Measurements from ENCODE around the gene PLD2.
"Not testable (repeated sequence)": the region's sequence is repeated elsewhere in the genome, so short reads cannot be mapped to it uniquely, and the experiment has no call there.

The PLD2 gene

GRCh38 chr17:4789951-4790704 lies 16.8 kb upstream of the PLD2 start:
- peak; percentile 86 to 91 for DNase-seq

- DNase-seq: no peak
These were observed 16.3 kb upstream of the PLD2 start for GRCh38 chr17:4790705-4791088.

GRCh38 chr17:4795168-4795567 lies 11.8 kb upstream of the PLD2 start:
- DNase-seq: no peak

- peak; percentile 62 to 64 for DNase-seq
These were observed 10.4 kb upstream of the PLD2 start for GRCh38 chr17:4796552-4796920.

GRCh38 chr17:4800462-4801196 lies 6.3 kb upstream of the PLD2 start:
- DNase-seq: peak in 1 of 2 experiments; percentile 21

GRCh38 chr17:4802228-4802627 lies 4.7 kb upstream of the PLD2 start, which contains the start of gene C17orf114:
C17orf114 (minus strand) TSS chr17:4802328.
- no peak for DNase-seq

GRCh38 chr17:4806456-4806776 lies 536 bp upstream of the PLD2 start:
- DNase-seq: no peak

GRCh38 chr17:4807605-4808377 lies 839 bp downstream of the PLD2 start:
- DNase-seq: no peak

GRCh38 chr17:4808378-4808767 lies 1.4 kb downstream of the PLD2 start:
- DNase-seq: no peak

GRCh38 chr17:4810696-4811290 lies 3.8 kb downstream of the PLD2 start:
- no peak for DNase-seq

GRCh38 chr17:4811471-4811870 lies 4.5 kb downstream of the PLD2 start:
- no peak for DNase-seq

- DNase-seq: no peak
These were observed 5.7 kb downstream of the PLD2 start for GRCh38 chr17:4812690-4813089.

- no peak for DNase-seq
These were observed 8.2 kb downstream of the PLD2 start for GRCh38 chr17:4815043-4815675.

- DNase-seq: no peak
These were observed 9.9 kb downstream of the PLD2 start for GRCh38 chr17:4816826-4817225.

GRCh38 chr17:4818276-4818675 lies 11.3 kb downstream of the PLD2 start:
- DNase-seq: no peak

- DNase-seq: no peak
These were observed 15.9 kb downstream of the PLD2 start for GRCh38 chr17:4822835-4823234.

- no peak for DNase-seq
These were observed 16.6 kb downstream of the PLD2 start for GRCh38 chr17:4823373-4824089.

GRCh38 chr17:4827399-4827798 lies 20.4 kb downstream of the PLD2 start:
- no peak for DNase-seq

- DNase-seq: not testable (repeated sequence)
These were observed 25.9 kb downstream of the PLD2 start for GRCh38 chr17:4832829-4833177.

- DNase-seq: peak; percentile 89 to 93
These were observed 26.4 kb downstream of the PLD2 start, which contains the start of gene MINK1 for GRCh38 chr17:4833178-4833940. MINK1 (plus strand) TSS chr17:4833340; CDS start chr17:4833584, 244 bp downstream.

GRCh38 chr17:4833941-4834680 lies 27.2 kb downstream of the PLD2 start:
- DNase-seq: peak; percentile 28 to 31
